ENCODE results near the gene ERCC2. TPM values are rescaled to one million over a fixed set of nuclear protein-coding genes. Genes with fewer than 3 reads are reported as not detected.
A peak's percentile ranks its signal among the peaks of the same experiment; 100 is the strongest.

ERCC2 gene
- total RNA-seq, 1 donor from 2014 or later = 11.4 TPM

- Histone ChIP-seq H3K36me3 (no peaks in the 10 kb centered on the region), H3K4me1 (peaks cover 56% of the 10 kb centered on the region), H3K27ac (replicated peaks) (peak overlapping the region; percentile 97), H3K4me3 (peak overlapping the region; percentile 88), H3K27me3 (ENCODE audit: low read depth) (no peaks in the 10 kb centered on the region), H3K9me3 (replicated peaks) (no peaks in the 10 kb centered on the region)
- no peak for DNase-seq
- TF ChIP-seq CTCF (IDR thresholded peaks at IDR 0.05; ENCODE audit: borderline replicate concordance) = no peak
- intact Hi-C loops (cut with micrococcal nuclease) = no loop called here
Measured at GRCh38 chr19:45407091-45407375, 36.7 kb upstream of the ERCC2 start.

- peak; percentile 79 for DNase-seq
- Histone ChIP-seq H3K27me3 (ENCODE audit: low read depth) (no peaks in the 10 kb centered on the region), H3K36me3 (no peaks in the 10 kb centered on the region), H3K4me3 (peak within 1 kb of the TSS; percentile 88), H3K9me3 (replicated peaks) (no peaks in the 10 kb centered on the region), H3K4me1 (peaks cover 62% of the 10 kb centered on the region), H3K27ac (replicated peaks) (peak within 1 kb of the TSS; percentile 97)
- no peak for TF ChIP-seq CTCF (IDR thresholded peaks at IDR 0.05; ENCODE audit: borderline replicate concordance)
- intact Hi-C loops (cut with micrococcal nuclease) = no loop called here
Measured at GRCh38 chr19:45406226-45407090, 36.1 kb upstream of the ERCC2 start, which contains the start of gene POLR1G. POLR1G (plus strand) TSS chr19:45406644; CDS start chr19:45406697, 53 bp downstream.

- Histone ChIP-seq H3K27me3 (ENCODE audit: low read depth) (no peaks in the 10 kb centered on the region), H3K4me1 (peaks cover 66% of the 10 kb centered on the region), H3K36me3 (no peaks in the 10 kb centered on the region), H3K27ac (replicated peaks) (peak overlapping the region; percentile 97), H3K4me3 (peak overlapping the region; percentile 88), H3K9me3 (replicated peaks) (no peaks in the 10 kb centered on the region)
- intact Hi-C loops (cut with micrococcal nuclease) = no loop called here
- peak; percentile 89 for DNase-seq
- no peak for TF ChIP-seq CTCF (IDR thresholded peaks at IDR 0.05; ENCODE audit: borderline replicate concordance)
Measured at GRCh38 chr19:45405435-45406225, 35.3 kb upstream of the ERCC2 start.

GRCh38 chr19:45404557-45405434, 34.4 kb upstream of the ERCC2 start, which contains the start of gene PPP1R13L:
PPP1R13L (minus strand) TSS chr19:45405069; CDS start chr19:45398318, 6,751 bp downstream.
- no peak for TF ChIP-seq CTCF (IDR thresholded peaks at IDR 0.05; ENCODE audit: borderline replicate concordance)
- intact Hi-C loops (cut with micrococcal nuclease) = no loop called here
- Histone ChIP-seq H3K4me1 (peaks cover 73% of the 10 kb centered on the region), H3K27ac (replicated peaks) (peak within 1 kb of the TSS; percentile 97), H3K4me3 (peak within 1 kb of the TSS; percentile 88), H3K9me3 (replicated peaks) (no peaks in the 10 kb centered on the region), H3K27me3 (ENCODE audit: low read depth) (no peaks in the 10 kb centered on the region), H3K36me3 (peaks cover 2% of the 10 kb centered on the region)
- DNase-seq = peak; percentile 89

Measured in left ventricle myocardium inferior (tissue), 1 donor.